PFSK-1 (cell line): Measurements from ENCODE around the gene MAP4K2.

Source experiments
- POLR2AphosphoS5 ChIP-seq: IDR thresholded peaks from 2 replicates; pipeline ENCODE4 v1.6.1; 2012; ENCODE audit warnings: low read depth, mild to moderate bottlenecking, control low read depth, low read length, moderate library complexity
- SIN3A ChIP-seq: IDR thresholded peaks from 2 replicates; pipeline ENCODE4 v1.6.1; 2012; ENCODE audit warnings: mild to moderate bottlenecking, low read length, moderate library complexity, borderline replicate concordance; ENCODE audit not compliant: insufficient read depth

DNA sequence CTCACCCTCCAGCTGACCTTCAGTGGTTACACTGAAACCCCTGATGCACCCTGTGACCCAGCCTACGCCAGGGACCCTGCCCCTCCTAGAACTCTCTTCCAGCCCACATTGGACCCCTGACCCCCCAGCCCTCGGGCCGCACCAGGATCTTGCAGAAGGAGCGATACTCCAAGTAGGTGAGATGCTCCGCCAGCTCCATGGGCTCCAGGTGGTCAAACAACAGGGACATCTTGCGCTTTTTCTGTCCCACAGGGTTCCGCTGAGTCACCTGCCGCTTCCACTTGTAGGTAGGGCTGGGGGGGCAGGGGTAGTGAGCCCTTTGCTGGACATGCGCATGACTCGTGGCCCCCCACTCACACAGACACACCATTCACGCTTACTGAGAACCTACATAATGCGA lies 63.1 kb downstream of the MAP4K2 start:
- TF ChIP-seq POLR2AphosphoS5 (no peak), SIN3A (no peak)
